Spleen (tissue), 7 donors: ENCODE measurements around the gene ST6GALNAC3.

Experiments used
- POLR2A ChIP-seq, 3 donors: fragments of 450-650 bp; IDR thresholded peaks; one replicate each; pipeline ENCODE4 v1.5.1; 2017; ENCODE audit warnings: antibody characterized with exemption in 3 of 3, mild to moderate bottlenecking in 1 of 3
- POLR2AphosphoS5 ChIP-seq, 3 donors: sonication (generic); formaldehyde crosslinking; IDR thresholded peaks; one replicate each; pipeline ENCODE4 v1.5.1; 2017; ENCODE audit warnings: antibody characterized with exemption in 3 of 3
- TF ChIP-seq, protein P1 (sequence below), 11 experiments: fragments of 200-600 bp in 7 of 11; fragments of 450-650 bp in 4 of 11; sonication (generic) in 4 of 11; IDR thresholded peaks in 8 of 11; conservative IDR thresholded peaks in 3 of 11; 1 replicate in 7 of 11; 2 replicates in 4 of 11; pipeline versions ENCODE4 v1.4.0 to v1.8.0; 2016 to 2021; ENCODE audit warnings: antibody characterized with exemption in 11 of 11, inconsistent platforms in 4 of 11, mild to moderate bottlenecking in 1 of 11
- donor health status: DM: no; HTN: no; CAD: no; lungs with moderate emphysema.
- donor health status: DM: no; HTN: no; CAD: no.
- donor health status: DM: no; HTN: no; CAD: no.

GRCh38 chr1:76613886-76614285 lies 539.3 kb downstream of the ST6GALNAC3 start:
- TF ChIP-seq, protein P1, sequence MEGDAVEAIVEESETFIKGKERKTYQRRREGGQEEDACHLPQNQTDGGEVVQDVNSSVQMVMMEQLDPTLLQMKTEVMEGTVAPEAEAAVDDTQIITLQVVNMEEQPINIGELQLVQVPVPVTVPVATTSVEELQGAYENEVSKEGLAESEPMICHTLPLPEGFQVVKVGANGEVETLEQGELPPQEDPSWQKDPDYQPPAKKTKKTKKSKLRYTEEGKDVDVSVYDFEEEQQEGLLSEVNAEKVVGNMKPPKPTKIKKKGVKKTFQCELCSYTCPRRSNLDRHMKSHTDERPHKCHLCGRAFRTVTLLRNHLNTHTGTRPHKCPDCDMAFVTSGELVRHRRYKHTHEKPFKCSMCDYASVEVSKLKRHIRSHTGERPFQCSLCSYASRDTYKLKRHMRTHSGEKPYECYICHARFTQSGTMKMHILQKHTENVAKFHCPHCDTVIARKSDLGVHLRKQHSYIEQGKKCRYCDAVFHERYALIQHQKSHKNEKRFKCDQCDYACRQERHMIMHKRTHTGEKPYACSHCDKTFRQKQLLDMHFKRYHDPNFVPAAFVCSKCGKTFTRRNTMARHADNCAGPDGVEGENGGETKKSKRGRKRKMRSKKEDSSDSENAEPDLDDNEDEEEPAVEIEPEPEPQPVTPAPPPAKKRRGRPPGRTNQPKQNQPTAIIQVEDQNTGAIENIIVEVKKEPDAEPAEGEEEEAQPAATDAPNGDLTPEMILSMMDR (IDR thresholded peaks at IDR 0.05 in 8 of 11, conservative IDR thresholded peaks at IDR 0.05 in 3 of 11) = no peak
- no peak for TF ChIP-seq POLR2A (IDR thresholded peaks at IDR 0.05)
- no peak for TF ChIP-seq POLR2AphosphoS5 (IDR thresholded peaks at IDR 0.05)
